HG02943 (cell line): ENCODE data around the gene CPZ.
"Not testable (repeated sequence)": the region's sequence is repeated elsewhere in the genome, so short reads cannot be mapped to it uniquely, and the experiment has no call there.

Experiments used
- ATAC-seq: cut with Tn5 transposase; IDR thresholded peaks from one replicate; pipeline ENCODE4 v1.9.1; 2021; ENCODE audit warnings: mild to moderate bottlenecking, low read depth, moderate library complexity; ENCODE audit not compliant: unreplicated experiment

The CPZ gene

GRCh38 chr4:8608714-8609391 lies 16.3 kb downstream of the CPZ start:
- ATAC-seq = no peak

GRCh38 chr4:8609406-8609805 lies 16.8 kb downstream of the CPZ start:
- no peak for ATAC-seq

GRCh38 chr4:8609824-8610350 lies 17.3 kb downstream of the CPZ start:
- ATAC-seq = no peak

GRCh38 chr4:8610858-8611616 lies 18.5 kb downstream of the CPZ start:
- ATAC-seq = no peak

GRCh38 chr4:8612646-8613045 lies 20.1 kb downstream of the CPZ start:
- ATAC-seq = no peak

- no peak for ATAC-seq
These were observed 21.1 kb downstream of the CPZ start for GRCh38 chr4:8613421-8614364.

GRCh38 chr4:8614365-8615193 lies 22.0 kb downstream of the CPZ start:
- ATAC-seq = no peak

- no peak for ATAC-seq
These were observed 22.8 kb downstream of the CPZ start for GRCh38 chr4:8615366-8615765.

GRCh38 chr4:8615921-8616787 lies 23.6 kb downstream of the CPZ start:
- no peak for ATAC-seq

- ATAC-seq = no peak
These were observed 24.3 kb downstream of the CPZ start for GRCh38 chr4:8616831-8617230.

- no peak for ATAC-seq
These were observed 25.0 kb downstream of the CPZ start for GRCh38 chr4:8617486-8618040.

- no peak for ATAC-seq
These were observed 25.9 kb downstream of the CPZ start for GRCh38 chr4:8618421-8618820.

GRCh38 chr4:8618961-8619720 lies 26.6 kb downstream of the CPZ start:
- ATAC-seq = no peak

- ATAC-seq = not testable (repeated sequence)
These were observed 28.6 kb downstream of the CPZ start for GRCh38 chr4:8621135-8621534.

- ATAC-seq = not testable (repeated sequence)
These were observed 32.2 kb downstream of the CPZ start for GRCh38 chr4:8624601-8625272.

- ATAC-seq = not testable (repeated sequence)
These were observed 37.8 kb downstream of the CPZ start for GRCh38 chr4:8630240-8630905.

GRCh38 chr4:8631896-8632295 lies 39.3 kb downstream of the CPZ start:
- not testable (repeated sequence) for ATAC-seq
